Measurements from ENCODE around the gene UBE2S.

The UBE2S gene

GRCh38 chr19:55406826-55407549, 600 bp downstream of the UBE2S start:
- H3K36me3 ChIP-seq (ENCODE audit: control insufficient read depth in 2 of 2, insufficient read depth in 1 of 2, low read length in 2 of 2): peaks cover 38 to 49% of the 10 kb centered on the region in 2 experiments
- ChIA-PET POLR2A (interaction anchor here (0.5 to 3.4 kb wide), 50 partner anchors 8 to 290 kb away, joined by 3 to 78 read pairs (median 6); partner anchors contain the start of genes BRSK1, CCDC106, DNAAF3 and FIZ1), CTCF (interaction anchor here (0.6 kb wide), 2 partner anchors 38 to 56 kb away, joined by 3 read pairs; no protein-coding TSS in a partner anchor)
- TF ChIP-seq SP2 (tag by site-specific recombination; IDR thresholded peaks at IDR 0.05) (peak; percentile 6), GLIS1 (tag by site-specific recombination; IDR thresholded peaks at IDR 0.05) (peak; percentile 34; the same call in 1 of the 2 replicates), ZNF837 (tag by site-specific recombination; IDR thresholded peaks at IDR 0.05) (no peak), ZNF335 (tag by site-specific recombination; conservative IDR thresholded peaks at IDR 0.05) (peak; percentile 31; the same call in 1 of the 2 replicates), ZNF398 (tag by site-specific recombination; IDR thresholded peaks at IDR 0.05) (peak; percentile 55; the same call in 1 of the 2 replicates), ZFHX2 (tag by site-specific recombination; conservative IDR thresholded peaks at IDR 0.05) (peak; percentile 27; the same call in 1 of the 2 replicates), ZNF768 (tag by site-specific recombination; IDR thresholded peaks at IDR 0.05) (no peak), REPIN1 (tag by site-specific recombination; IDR thresholded peaks at IDR 0.05; ENCODE audit: low read depth) (no peak), ZNF146 (tag by site-specific recombination; IDR thresholded peaks at IDR 0.05) (no peak), YY1 (tag by site-specific recombination; IDR thresholded peaks at IDR 0.05) (0 out of 2 replicates have a peak, but pooled peaks have one; percentile 35)
- H3K4me3 ChIP-seq (ENCODE audit: low read depth, low read length): peak overlapping the region; percentile 96
- peaks cover 9% of the 10 kb centered on the region for H3K4me1 ChIP-seq (ENCODE audit: control insufficient read depth, insufficient read depth, low read length)
- H3K27ac ChIP-seq (ENCODE audit: extremely low read depth, low read depth, low read length): peak overlapping the region; percentile 99
- H3K9me3 ChIP-seq (ENCODE audit: control insufficient read depth, insufficient read depth, low read depth, low read length): no peaks in the 10 kb centered on the region

GRCh38 chr19:55406091-55406825, 1.3 kb downstream of the UBE2S start:
- no peak for TF ChIP-seq KLF17 (tag by site-specific recombination; IDR thresholded peaks at IDR 0.05)
- TF ChIP-seq REPIN1 (tag by site-specific recombination; IDR thresholded peaks at IDR 0.05; ENCODE audit: low read depth): no peak
- TF ChIP-seq IKZF3 (tag by site-specific recombination; IDR thresholded peaks at IDR 0.05): no peak
- 0 out of 2 replicates have a peak, but pooled peaks have one; percentile 27 for TF ChIP-seq HOXC10 (CRISPR knock-in tag; IDR thresholded peaks at IDR 0.05)
- peak overlapping the region; percentile 96 for H3K4me3 ChIP-seq (ENCODE audit: low read depth, low read length)
- H3K27ac ChIP-seq (ENCODE audit: extremely low read depth, low read depth, low read length): peak overlapping the region; percentile 99; the same call in 1 of the 2 replicates
- H3K9me3 ChIP-seq (ENCODE audit: control insufficient read depth, insufficient read depth, low read depth, low read length): no peaks in the 10 kb centered on the region
- H3K36me3 ChIP-seq (ENCODE audit: control insufficient read depth in 2 of 2, insufficient read depth in 1 of 2, low read length in 2 of 2): peaks cover 40 to 55% of the 10 kb centered on the region in 2 experiments
- H3K4me1 ChIP-seq (ENCODE audit: control insufficient read depth, insufficient read depth, low read length): peaks cover 9% of the 10 kb centered on the region
- CTCF ChIA-PET: interaction anchor here (1.3 to 1.7 kb wide), 3 partner anchors 12 to 114 kb away, joined by 3 to 4 read pairs (median 4); no protein-coding TSS in a partner anchor
- POLR2A ChIA-PET: interaction anchor here (0.6 to 3.4 kb wide), 18 partner anchors 9 to 265 kb away, joined by 3 to 78 read pairs (median 7); partner anchors contain the start of genes BRSK1, HSPBP1, ISOC2 and KMT5C

GRCh38 chr19:55405638-55406037, 1.9 kb downstream of the UBE2S start:
- H3K36me3 ChIP-seq (ENCODE audit: control insufficient read depth in 2 of 2, insufficient read depth in 1 of 2, low read length in 2 of 2): peaks cover 45 to 59% of the 10 kb centered on the region in 2 experiments
- ChIA-PET POLR2A (interaction anchor here (1.0 to 3.4 kb wide), 8 partner anchors 12 to 150 kb away, joined by 3 to 78 read pairs (median 18); partner anchors contain the start of genes HSPBP1, KMT5C, PPP6R1 and RPL28), CTCF (interaction anchor here (1.3 to 1.7 kb wide), 3 partner anchors 12 to 113 kb away, joined by 3 to 4 read pairs (median 4); no protein-coding TSS in a partner anchor)
- H3K9me3 ChIP-seq (ENCODE audit: control insufficient read depth, insufficient read depth, low read depth, low read length): no peaks in the 10 kb centered on the region
- H3K4me3 ChIP-seq (ENCODE audit: low read depth, low read length): peak overlapping the region; percentile 96; the same call in 1 of the 2 replicates
- no peak overlapping the region for H3K27ac ChIP-seq (ENCODE audit: extremely low read depth, low read depth, low read length)
- H3K4me1 ChIP-seq (ENCODE audit: control insufficient read depth, insufficient read depth, low read length): peaks cover 9% of the 10 kb centered on the region
- TF ChIP-seq ZSCAN4 (tag by site-specific recombination; IDR thresholded peaks at IDR 0.05) (no peak), YY2 (tag by site-specific recombination; IDR thresholded peaks at IDR 0.05) (no peak), ZBTB1 (tag by site-specific recombination; IDR thresholded peaks at IDR 0.05) (no peak), KLF7 (tag by site-specific recombination; IDR thresholded peaks at IDR 0.05; ENCODE audit: borderline replicate concordance) (no peak), ZNF449 (tag by site-specific recombination; IDR thresholded peaks at IDR 0.05) (no peak), REPIN1 (tag by site-specific recombination; IDR thresholded peaks at IDR 0.05; ENCODE audit: low read depth) (no peak), ELK4 (IDR thresholded peaks at IDR 0.05; ENCODE audit: borderline replicate concordance, low read depth, low read length) (no peak), ZBTB17 (tag by site-specific recombination; IDR thresholded peaks at IDR 0.05) (no peak), ZNF514 (tag by site-specific recombination; IDR thresholded peaks at IDR 0.05) (no peak)

Measured in HEK293 (cell line).